ENCODE data around the gene ELANE.
A peak's percentile ranks its signal among the peaks of the same experiment; 100 is the strongest.
"Not testable (repeated sequence)": the region's sequence is repeated elsewhere in the genome, so short reads cannot be mapped to it uniquely, and the experiment has no call there.

ELANE gene

GRCh38 chr19:848386-848921 lies 3.6 kb upstream of the ELANE start:
- no peak overlapping the region for H3K4me3 ChIP-seq (ENCODE audit: low read depth, low read length)
- no peak for DNase-seq (ENCODE audit: low read depth, low spot score)
- ChIA-PET POLR2A (no interaction called here), CTCF (interaction anchor here (3.0 to 3.1 kb wide), 2 partner anchors 10 to 16 kb away, joined by 20 to 27 read pairs; partner anchors contain the start of gene CFD)
- no peak for TF ChIP-seq CTCF (IDR thresholded peaks at IDR 0.05; ENCODE audit: insufficient read depth, low read length, missing control alignments)

- H3K4me3 ChIP-seq (ENCODE audit: low read depth, low read length); POLR2A ChIA-PET; DNase-seq (ENCODE audit: low read depth, low spot score): not testable (repeated sequence)
- CTCF ChIA-PET, result interaction anchor here (1.0 to 3.1 kb wide), 4 partner anchors 9 to 74 kb away, joined by 3 to 27 read pairs (median 12); partner anchors contain the start of gene CFD
These were observed 2.9 kb upstream of the ELANE start for GRCh38 chr19:849195-849594.

GRCh38 chr19:850221-850978 lies 1.7 kb upstream of the ELANE start:
- no peak overlapping the region; the same call in 1 of the 2 replicates for H3K4me3 ChIP-seq (ENCODE audit: low read depth, low read length)
- DNase-seq (ENCODE audit: low read depth, low spot score), result peak; percentile 47
- TF ChIP-seq CTCF (IDR thresholded peaks at IDR 0.05; ENCODE audit: insufficient read depth, low read length, missing control alignments), result no peak
- ChIA-PET CTCF (interaction anchor here (0.8 to 3.1 kb wide), 7 partner anchors 8 to 73 kb away, joined by 3 to 27 read pairs (median 4); partner anchors contain the start of gene CFD), POLR2A (interaction anchor here (0.8 kb wide), 1 partner anchor 52 kb away, joined by 4 read pairs; no protein-coding TSS in a partner anchor)

- no peak for DNase-seq (ENCODE audit: low read depth, low spot score)
- no peak overlapping the region; the same call in 1 of the 2 replicates for H3K4me3 ChIP-seq (ENCODE audit: low read depth, low read length)
- CTCF ChIA-PET, result interaction anchor here (1.4 to 3.1 kb wide), 4 partner anchors 8 to 67 kb away, joined by 3 to 27 read pairs (median 12); partner anchors contain the start of gene CFD
- TF ChIP-seq CTCF (IDR thresholded peaks at IDR 0.05; ENCODE audit: insufficient read depth, low read length, missing control alignments), result no peak
- POLR2A ChIA-PET, result interaction anchor here (0.8 kb wide), 1 partner anchor 53 kb away, joined by 4 read pairs; no protein-coding TSS in a partner anchor
These were observed 1.1 kb upstream of the ELANE start for GRCh38 chr19:850979-851335.

GRCh38 chr19:853014-853585 lies 997 bp downstream of the ELANE start:
- ChIA-PET CTCF (no interaction called here), POLR2A (no interaction called here)
- no peak for DNase-seq (ENCODE audit: low read depth, low spot score)
- H3K4me3 ChIP-seq (ENCODE audit: low read depth, low read length), result no peak overlapping the region
- no peak for TF ChIP-seq CTCF (IDR thresholded peaks at IDR 0.05; ENCODE audit: insufficient read depth, low read length, missing control alignments)

- H3K4me3 ChIP-seq (ENCODE audit: low read depth, low read length); DNase-seq (ENCODE audit: low read depth, low spot score); POLR2A ChIA-PET: not testable (repeated sequence)
- CTCF ChIA-PET, result interaction anchor here (1.5 kb wide), 1 partner anchor 387 kb away, joined by 3 read pairs; no protein-coding TSS in a partner anchor
These were observed 1.6 kb downstream of the ELANE start for GRCh38 chr19:853614-854220.

GRCh38 chr19:854549-854948 lies 2.4 kb downstream of the ELANE start:
- DNase-seq (ENCODE audit: low read depth, low spot score), result no peak
- TF ChIP-seq CTCF (IDR thresholded peaks at IDR 0.05; ENCODE audit: insufficient read depth, low read length, missing control alignments), result no peak
- no peak overlapping the region for H3K4me3 ChIP-seq (ENCODE audit: low read depth, low read length)
- POLR2A ChIA-PET, result no interaction called here
- CTCF ChIA-PET, result interaction anchor here (0.7 to 3.3 kb wide), 5 partner anchors 23 to 386 kb away, joined by 3 to 18 read pairs (median 3); partner anchors contain the start of gene WDR18

Data from AG04449 (cell line).